ENCODE data around the gene PRLR.

The PRLR gene

DNA sequence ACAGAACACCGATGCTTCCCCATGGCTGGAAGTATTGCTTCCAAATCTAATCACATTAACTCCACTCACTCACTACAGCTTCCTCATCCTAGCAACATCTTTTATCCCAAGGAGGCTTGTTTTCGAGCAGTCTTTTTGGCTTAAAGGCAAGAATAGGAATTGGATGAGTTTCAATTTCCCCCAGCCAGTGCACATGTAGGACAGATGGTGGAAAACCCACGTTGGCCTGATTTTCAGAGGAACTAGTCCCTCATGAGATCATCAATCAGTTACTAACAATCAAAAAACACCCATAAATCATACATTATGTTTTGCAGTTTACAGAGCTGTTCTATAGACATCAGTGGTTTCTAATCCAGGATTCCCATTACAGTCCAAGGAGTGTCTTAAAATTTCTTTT is 134.1 kb downstream of the PRLR start:
- TF ChIP-seq, protein P1, sequence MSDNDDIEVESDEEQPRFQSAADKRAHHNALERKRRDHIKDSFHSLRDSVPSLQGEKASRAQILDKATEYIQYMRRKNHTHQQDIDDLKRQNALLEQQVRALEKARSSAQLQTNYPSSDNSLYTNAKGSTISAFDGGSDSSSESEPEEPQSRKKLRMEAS (IDR thresholded peaks at IDR 0.05), result no peak
- no peak for TF ChIP-seq RAD21 (IDR thresholded peaks at IDR 0.05; ENCODE audit: low read depth)
- no peak for TF ChIP-seq ZBTB7A (IDR thresholded peaks at IDR 0.05; ENCODE audit: low read depth)
- no peak for TF ChIP-seq NFIC (IDR thresholded peaks at IDR 0.05)
- TF ChIP-seq EP300 (IDR thresholded peaks at IDR 0.05; ENCODE audit: borderline replicate concordance), result no peak

DNA sequence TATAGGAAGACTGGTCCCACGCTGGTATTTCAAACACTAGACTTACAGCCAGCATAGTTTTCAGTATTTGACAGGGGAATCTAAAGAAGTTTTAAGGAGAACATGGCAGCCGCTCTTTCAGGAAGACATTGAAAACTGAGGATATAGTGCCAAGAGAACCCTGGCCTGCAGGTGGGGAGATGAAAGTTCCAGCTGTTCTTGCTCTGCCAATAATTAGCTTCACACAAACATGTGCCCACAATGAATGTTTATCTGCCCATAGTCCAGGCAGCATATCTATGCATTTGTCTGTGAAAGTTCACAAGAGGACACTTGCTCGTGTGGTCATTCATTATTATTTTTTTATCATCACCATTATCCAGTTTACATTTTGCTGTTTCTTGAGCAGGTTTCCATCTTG is 134.9 kb downstream of the PRLR start:
- no peak for TF ChIP-seq NFIC (IDR thresholded peaks at IDR 0.05)
- no peak for TF ChIP-seq TAF1 (IDR thresholded peaks at IDR 0.05; ENCODE audit: low read depth)
- TF ChIP-seq TCF12 (IDR thresholded peaks at IDR 0.05; ENCODE audit: low read depth), result no peak
- no peak for TF ChIP-seq CREB1 (IDR thresholded peaks at IDR 0.05; ENCODE audit: low read depth)

DNA sequence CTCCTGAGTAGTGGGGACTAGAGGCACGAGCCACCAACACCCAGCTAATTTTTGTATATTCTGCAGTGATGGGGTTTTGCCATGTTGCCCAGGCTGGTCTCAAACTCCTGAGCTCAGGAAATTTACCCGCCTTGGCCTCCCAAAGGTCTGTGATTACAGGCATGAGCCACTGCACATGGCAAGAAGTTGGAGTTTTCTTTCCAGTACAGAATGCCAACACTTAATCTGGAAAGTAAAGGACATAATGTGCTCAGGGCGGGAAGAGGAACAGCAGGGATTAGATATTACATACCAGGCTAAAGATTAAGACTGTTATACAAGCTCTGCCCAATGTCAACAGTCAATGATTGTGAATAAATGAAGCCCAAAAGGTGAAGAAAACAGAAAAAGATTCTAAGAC is 135.3 kb downstream of the PRLR start:
- TF ChIP-seq, protein P1 (IDR thresholded peaks at IDR 0.05), result no peak
- TF ChIP-seq, protein P2, sequence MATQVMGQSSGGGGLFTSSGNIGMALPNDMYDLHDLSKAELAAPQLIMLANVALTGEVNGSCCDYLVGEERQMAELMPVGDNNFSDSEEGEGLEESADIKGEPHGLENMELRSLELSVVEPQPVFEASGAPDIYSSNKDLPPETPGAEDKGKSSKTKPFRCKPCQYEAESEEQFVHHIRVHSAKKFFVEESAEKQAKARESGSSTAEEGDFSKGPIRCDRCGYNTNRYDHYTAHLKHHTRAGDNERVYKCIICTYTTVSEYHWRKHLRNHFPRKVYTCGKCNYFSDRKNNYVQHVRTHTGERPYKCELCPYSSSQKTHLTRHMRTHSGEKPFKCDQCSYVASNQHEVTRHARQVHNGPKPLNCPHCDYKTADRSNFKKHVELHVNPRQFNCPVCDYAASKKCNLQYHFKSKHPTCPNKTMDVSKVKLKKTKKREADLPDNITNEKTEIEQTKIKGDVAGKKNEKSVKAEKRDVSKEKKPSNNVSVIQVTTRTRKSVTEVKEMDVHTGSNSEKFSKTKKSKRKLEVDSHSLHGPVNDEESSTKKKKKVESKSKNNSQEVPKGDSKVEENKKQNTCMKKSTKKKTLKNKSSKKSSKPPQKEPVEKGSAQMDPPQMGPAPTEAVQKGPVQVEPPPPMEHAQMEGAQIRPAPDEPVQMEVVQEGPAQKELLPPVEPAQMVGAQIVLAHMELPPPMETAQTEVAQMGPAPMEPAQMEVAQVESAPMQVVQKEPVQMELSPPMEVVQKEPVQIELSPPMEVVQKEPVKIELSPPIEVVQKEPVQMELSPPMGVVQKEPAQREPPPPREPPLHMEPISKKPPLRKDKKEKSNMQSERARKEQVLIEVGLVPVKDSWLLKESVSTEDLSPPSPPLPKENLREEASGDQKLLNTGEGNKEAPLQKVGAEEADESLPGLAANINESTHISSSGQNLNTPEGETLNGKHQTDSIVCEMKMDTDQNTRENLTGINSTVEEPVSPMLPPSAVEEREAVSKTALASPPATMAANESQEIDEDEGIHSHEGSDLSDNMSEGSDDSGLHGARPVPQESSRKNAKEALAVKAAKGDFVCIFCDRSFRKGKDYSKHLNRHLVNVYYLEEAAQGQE (IDR thresholded peaks at IDR 0.05; ENCODE audit: low read depth), result no peak
- no peak for TF ChIP-seq YY1 (IDR thresholded peaks at IDR 0.05; ENCODE audit: low read depth)
- no peak for TF ChIP-seq CREB1 (IDR thresholded peaks at IDR 0.05; ENCODE audit: low read depth)
- no peak for TF ChIP-seq CEBPB (IDR thresholded peaks at IDR 0.05)
- TF ChIP-seq TAF1 (IDR thresholded peaks at IDR 0.05; ENCODE audit: low read depth), result no peak
- TF ChIP-seq RAD21 (IDR thresholded peaks at IDR 0.05; ENCODE audit: low read depth), result no peak
- no peak for TF ChIP-seq EP300 (IDR thresholded peaks at IDR 0.05; ENCODE audit: borderline replicate concordance)
- TF ChIP-seq ZBTB7A (IDR thresholded peaks at IDR 0.05; ENCODE audit: low read depth), result no peak
- no peak for TF ChIP-seq EGR1 (IDR thresholded peaks at IDR 0.05)
- TF ChIP-seq, protein P3, sequence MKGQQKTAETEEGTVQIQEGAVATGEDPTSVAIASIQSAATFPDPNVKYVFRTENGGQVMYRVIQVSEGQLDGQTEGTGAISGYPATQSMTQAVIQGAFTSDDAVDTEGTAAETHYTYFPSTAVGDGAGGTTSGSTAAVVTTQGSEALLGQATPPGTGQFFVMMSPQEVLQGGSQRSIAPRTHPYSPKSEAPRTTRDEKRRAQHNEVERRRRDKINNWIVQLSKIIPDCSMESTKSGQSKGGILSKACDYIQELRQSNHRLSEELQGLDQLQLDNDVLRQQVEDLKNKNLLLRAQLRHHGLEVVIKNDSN (IDR thresholded peaks at IDR 0.05), result no peak
- no peak for TF ChIP-seq NFIC (IDR thresholded peaks at IDR 0.05)
- TF ChIP-seq TCF12 (IDR thresholded peaks at IDR 0.05; ENCODE audit: low read depth), result no peak
- TF ChIP-seq FOXM1 (IDR thresholded peaks at IDR 0.05; ENCODE audit: borderline replicate concordance, low read depth), result no peak
- TF ChIP-seq TEAD4 (IDR thresholded peaks at IDR 0.05), result no peak

DNA sequence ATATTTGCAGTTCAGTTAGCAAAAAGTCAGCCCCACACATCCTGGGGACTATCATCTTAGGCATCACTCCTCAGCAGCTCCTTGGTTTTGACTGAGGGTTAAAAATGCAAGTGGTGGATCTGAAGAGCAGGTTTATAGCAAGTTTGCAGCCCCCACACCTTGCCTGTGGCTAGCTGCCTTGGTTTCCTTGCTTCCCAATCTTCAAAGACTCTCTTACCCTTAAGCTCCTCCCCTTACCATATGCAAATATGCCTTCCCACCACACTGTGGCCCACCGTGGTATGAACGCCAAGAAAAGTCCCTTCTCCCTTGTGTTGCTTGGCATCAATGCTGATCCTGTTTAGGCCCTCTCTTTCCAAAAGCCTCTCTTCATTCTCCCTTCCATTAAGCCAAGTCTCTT is 137.6 kb downstream of the PRLR start:
- TF ChIP-seq TEAD4 (IDR thresholded peaks at IDR 0.05) (no peak), RAD21 (IDR thresholded peaks at IDR 0.05; ENCODE audit: low read depth) (no peak), ZBTB7A (IDR thresholded peaks at IDR 0.05; ENCODE audit: low read depth) (no peak), EGR1 (IDR thresholded peaks at IDR 0.05) (no peak), TCF12 (IDR thresholded peaks at IDR 0.05; ENCODE audit: low read depth) (no peak), YY1 (IDR thresholded peaks at IDR 0.05; ENCODE audit: low read depth) (no peak), FOXM1 (IDR thresholded peaks at IDR 0.05; ENCODE audit: borderline replicate concordance, low read depth) (no peak), NFIC (IDR thresholded peaks at IDR 0.05) (no peak), EP300 (IDR thresholded peaks at IDR 0.05; ENCODE audit: borderline replicate concordance) (no peak), CREB1 (IDR thresholded peaks at IDR 0.05; ENCODE audit: low read depth) (no peak), TAF1 (IDR thresholded peaks at IDR 0.05; ENCODE audit: low read depth) (no peak), CEBPB (IDR thresholded peaks at IDR 0.05) (no peak)
- TF ChIP-seq, protein P1 (IDR thresholded peaks at IDR 0.05), result no peak
- TF ChIP-seq, protein P2 (IDR thresholded peaks at IDR 0.05; ENCODE audit: low read depth), result no peak
- TF ChIP-seq, protein P3 (IDR thresholded peaks at IDR 0.05), result no peak

DNA sequence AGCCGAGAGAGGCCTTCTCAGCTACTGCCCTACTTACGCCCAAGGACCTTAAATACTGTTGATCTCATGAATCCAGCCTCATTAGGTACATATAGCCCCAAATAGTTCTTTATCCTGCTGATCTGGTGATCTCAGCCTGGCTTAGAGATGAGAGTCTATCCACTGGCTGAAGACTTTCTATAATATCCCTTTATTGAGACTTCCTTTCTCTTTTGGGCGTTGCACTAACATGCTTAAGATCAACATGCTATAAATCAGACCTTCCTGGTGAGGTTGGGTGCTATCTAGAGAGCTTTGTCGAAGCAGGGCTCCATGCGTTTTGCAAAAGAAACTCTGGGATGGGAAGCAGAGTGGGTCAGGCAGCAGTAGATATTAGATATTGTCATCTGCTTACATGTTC is 138.6 kb downstream of the PRLR start:
- no peak for TF ChIP-seq YY1 (IDR thresholded peaks at IDR 0.05; ENCODE audit: low read depth)
- no peak for TF ChIP-seq EP300 (IDR thresholded peaks at IDR 0.05; ENCODE audit: borderline replicate concordance)
- no peak for TF ChIP-seq CREB1 (IDR thresholded peaks at IDR 0.05; ENCODE audit: low read depth)
- no peak for TF ChIP-seq TAF1 (IDR thresholded peaks at IDR 0.05; ENCODE audit: low read depth)
- no peak for TF ChIP-seq RAD21 (IDR thresholded peaks at IDR 0.05; ENCODE audit: low read depth)
- no peak for TF ChIP-seq EGR1 (IDR thresholded peaks at IDR 0.05)
- no peak for TF ChIP-seq NFIC (IDR thresholded peaks at IDR 0.05)
- TF ChIP-seq, protein P1 (IDR thresholded peaks at IDR 0.05), result no peak
- TF ChIP-seq FOXM1 (IDR thresholded peaks at IDR 0.05; ENCODE audit: borderline replicate concordance, low read depth), result no peak
- TF ChIP-seq ZBTB7A (IDR thresholded peaks at IDR 0.05; ENCODE audit: low read depth), result no peak
- TF ChIP-seq, protein P2 (IDR thresholded peaks at IDR 0.05; ENCODE audit: low read depth), result no peak
- TF ChIP-seq CEBPB (IDR thresholded peaks at IDR 0.05), result no peak
- TF ChIP-seq TCF12 (IDR thresholded peaks at IDR 0.05; ENCODE audit: low read depth), result no peak
- no peak for TF ChIP-seq TEAD4 (IDR thresholded peaks at IDR 0.05)
- TF ChIP-seq, protein P3 (IDR thresholded peaks at IDR 0.05), result no peak

Measured in Ishikawa (cell line).